Ishikawa (cell line): ENCODE measurements around the gene PPARG.

Experiments used
- CEBPB ChIP-seq: IDR thresholded peaks from 2 replicates; pipeline ENCODE4 v1.6.1; 2012
- EGR1 ChIP-seq: IDR thresholded peaks from 2 replicates; pipeline ENCODE4 v1.6.1; 2012
- EP300 ChIP-seq: IDR thresholded peaks from 2 replicates; pipeline ENCODE4 v1.6.1; 2012; ENCODE audit warnings: borderline replicate concordance
- FOXM1 ChIP-seq: IDR thresholded peaks from 2 replicates; pipeline ENCODE4 v1.6.1; 2012; ENCODE audit warnings: low read depth, borderline replicate concordance
- MAX ChIP-seq: IDR thresholded peaks from 2 replicates; pipeline ENCODE4 v1.6.1; 2012
- NFIC ChIP-seq: IDR thresholded peaks from 2 replicates; pipeline ENCODE4 v1.6.1; 2012
- RAD21 ChIP-seq: IDR thresholded peaks from 2 replicates; pipeline ENCODE4 v1.6.1; 2012; ENCODE audit warnings: low read depth
- REST ChIP-seq: IDR thresholded peaks from 2 replicates; pipeline ENCODE4 v1.6.1; 2012; ENCODE audit warnings: low read depth, mild to moderate bottlenecking
- TAF1 ChIP-seq: IDR thresholded peaks from 2 replicates; pipeline ENCODE4 v1.6.1; 2012; ENCODE audit warnings: low read depth, mild to moderate bottlenecking
- TEAD4 ChIP-seq: IDR thresholded peaks from 2 replicates; pipeline ENCODE4 v1.6.1; 2012
- YY1 ChIP-seq: IDR thresholded peaks from 2 replicates; pipeline ENCODE4 v1.6.1; 2012; ENCODE audit warnings: low read depth
- ZBTB7A ChIP-seq: IDR thresholded peaks from 2 replicates; pipeline ENCODE4 v1.6.1; 2012; ENCODE audit warnings: low read depth

GRCh38 chr3:12458901-12459300 is 170.0 kb downstream of the PPARG start:
- TF ChIP-seq ZBTB7A (no peak), MAX (no peak), REST (no peak), FOXM1 (no peak), NFIC (no peak), EP300 (no peak), EGR1 (no peak), TEAD4 (no peak), CEBPB (no peak), RAD21 (no peak), TAF1 (no peak), YY1 (no peak)
